ENCODE measurements around the gene ABCC2. TPM values are rescaled to one million over a fixed set of nuclear protein-coding genes. Genes with fewer than 3 reads are reported as not detected.

ABCC2 gene
- total and polyA plus RNA-seq, 11 donors: 0.08 to 0.72 (median 0.20) TPM; not detected in 1

DNA sequence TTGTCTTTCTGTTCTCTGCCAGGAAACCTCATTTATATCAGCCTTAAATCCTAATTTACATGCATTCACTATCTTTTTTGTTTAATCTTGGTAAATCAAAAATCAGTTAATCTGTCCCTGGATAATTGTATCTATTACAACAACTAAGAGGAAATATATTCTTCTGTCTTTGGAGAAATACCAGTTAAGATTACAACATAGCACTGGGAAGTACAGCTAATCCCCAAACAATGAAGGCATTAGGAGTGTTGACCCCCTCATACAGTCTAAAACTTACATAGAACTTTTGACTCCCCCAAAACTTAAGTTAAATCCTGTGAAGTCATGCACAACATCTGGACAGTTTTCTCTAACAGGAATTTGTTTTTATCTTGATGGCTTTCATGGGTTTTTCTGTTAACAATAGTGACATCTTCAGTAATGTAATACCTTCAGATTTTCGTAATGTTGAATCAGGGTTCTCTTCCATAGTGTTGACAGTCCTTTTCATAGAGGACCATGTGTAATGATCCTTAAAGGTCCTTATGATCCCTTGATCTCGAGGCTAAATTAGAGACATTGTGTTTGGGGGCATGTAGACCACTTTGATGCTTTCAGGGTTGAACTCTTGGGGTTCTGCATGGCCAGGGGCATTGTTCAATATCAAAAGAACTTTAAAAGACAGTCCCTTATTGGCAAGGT lies 24.1 kb upstream of the ABCC2 start:
- intact Hi-C loops (cut with DNase I): no loop called here
- Histone ChIP-seq H3K9me3 (peaks cover 0 to 6% (median 0%) of the 10 kb centered on the region in 12 donors), H3K27ac (no peak overlapping the region), H3K36me3 (peaks cover 0 to 82% (median 74%) of the 10 kb centered on the region in 9 donors), H3K4me1 (no peaks in the 10 kb centered on the region), H3K4me3 (no peak overlapping the region), H3K27me3 (no peaks in the 10 kb centered on the region)
- WGBS, 4 donors: 90 to 94% (median 91%) methylated on average over 2 of the region's 2 CpGs
- DNase-seq: no peak
- no peak for TF ChIP-seq POLR2A (IDR thresholded peaks at IDR 0.05)
- no peak for TF ChIP-seq CTCF (IDR thresholded peaks at IDR 0.05)
- no peak for ATAC-seq

- Histone ChIP-seq H3K4me3 (no peak overlapping the region), H3K36me3 (peaks cover 0 to 62% (median 57%) of the 10 kb centered on the region in 9 donors), H3K27me3 (no peaks in the 10 kb centered on the region), H3K4me1 (no peaks in the 10 kb centered on the region), H3K9me3 (peaks cover 0 to 6% (median 0%) of the 10 kb centered on the region in 12 donors), H3K27ac (no peak overlapping the region)
- ATAC-seq (no peak), DNase-seq (no peak)
- WGBS, 4 donors: 94 to 100% (median 97%) methylated on average over 1 of the region's 1 CpG
- no peak for TF ChIP-seq CTCF (IDR thresholded peaks at IDR 0.05)
- TF ChIP-seq POLR2A (IDR thresholded peaks at IDR 0.05): no peak
- intact Hi-C loops (cut with DNase I): no loop called here
Measured at GRCh38 chr10:99760321-99760720, 22.1 kb upstream of the ABCC2 start.

GRCh38 chr10:99761365-99761764 lies 21.1 kb upstream of the ABCC2 start:
- TF ChIP-seq POLR2A (IDR thresholded peaks at IDR 0.05) (no peak), CTCF (IDR thresholded peaks at IDR 0.05) (no peak)
- ATAC-seq: no peak
- H3K27ac ChIP-seq: no peak overlapping the region

DNA sequence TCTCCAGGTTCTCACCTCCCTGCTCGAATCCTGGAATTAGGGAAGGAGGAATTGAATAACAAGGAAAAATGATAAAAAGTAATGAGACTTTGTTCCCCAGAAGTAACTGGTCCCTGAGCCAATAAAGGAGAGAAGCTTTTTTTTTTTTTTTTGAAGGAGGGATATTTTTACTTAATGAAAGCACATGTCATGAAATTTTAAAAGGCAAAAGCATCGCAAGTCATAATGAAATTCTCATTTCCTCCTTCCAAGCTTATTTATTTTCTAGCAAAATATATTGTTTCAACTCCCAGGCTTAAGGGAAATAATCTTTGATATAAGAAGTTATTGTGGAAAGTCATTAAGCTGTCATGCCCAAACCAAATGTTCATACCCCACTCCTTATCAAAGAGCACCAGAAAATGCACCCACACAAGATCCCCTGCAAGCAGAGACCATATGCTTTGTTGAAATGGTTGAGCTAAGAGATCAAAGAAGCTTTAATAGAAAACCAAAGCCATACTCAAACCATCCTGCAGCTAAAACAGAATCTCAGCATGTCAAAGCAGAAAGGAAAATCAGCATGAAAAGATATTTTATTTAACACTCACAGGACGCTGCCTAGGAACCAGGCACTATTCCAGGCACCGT lies 16.7 kb upstream of the ABCC2 start:
- 76 to 85% (median 80%) methylated on average over 4 of the region's 4 CpGs for WGBS, 4 donors
- H3K4me3 ChIP-seq: no peak overlapping the region
- peaks cover 0 to 8% (median 3%) of the 10 kb centered on the region in 9 donors for H3K36me3 ChIP-seq
- ATAC-seq (no peak), DNase-seq (no peak)
- H3K9me3 ChIP-seq: peaks cover 0 to 4% (median 0%) of the 10 kb centered on the region in 12 donors
- intact Hi-C loops (cut with DNase I): no loop called here
- no peaks in the 10 kb centered on the region for H3K4me1 ChIP-seq
- TF ChIP-seq CTCF (IDR thresholded peaks at IDR 0.05) (no peak), POLR2A (IDR thresholded peaks at IDR 0.05) (no peak)
- no peak overlapping the region for H3K27ac ChIP-seq
- H3K27me3 ChIP-seq: no peaks in the 10 kb centered on the region

More at GRCh38 chr10:99761365-99761764, 21.1 kb upstream of the ABCC2 start:
- intact Hi-C loops (cut with DNase I): no loop called here
- H3K36me3 ChIP-seq: peaks cover 0 to 51% (median 47%) of the 10 kb centered on the region in 9 donors
- H3K4me3 ChIP-seq: no peak overlapping the region
- no peaks in the 10 kb centered on the region for H3K4me1 ChIP-seq
- no peak for DNase-seq
- no peaks in the 10 kb centered on the region for H3K27me3 ChIP-seq
- H3K9me3 ChIP-seq: peaks cover 0 to 6% (median 0%) of the 10 kb centered on the region in 12 donors
